HEK293 (cell line): ENCODE results near the gene UBQLN2.

ENCODE experiments used
- CTCF ChIA-PET: fragments of 350-600 bp; formaldehyde crosslinking; extraction: SDS; loops from one replicate; lab custom pipeline; 2021; ENCODE audit warnings: antibody characterized with exemption; lab: Yijun Ruan, JAX
- POLR2A ChIA-PET: fragments of 300-600 bp; formaldehyde crosslinking; extraction: SDS; loops from one replicate; lab custom pipeline; 2020; ENCODE audit warnings: antibody characterized with exemption, inconsistent platforms; lab: Yijun Ruan, JAX
- H3K27ac ChIP-seq: fragments of 200-500 bp; sonication (Bioruptor generic); 2 replicates; pipeline ENCODE4 v1.5.1; 2014; ENCODE audit warnings: low read depth, low read length, control low read depth, inconsistent platforms; ENCODE audit errors: extremely low read depth
- H3K36me3 ChIP-seq, 2 experiments: fragments of 200-500 bp in 1 of 2; sonication (Bioruptor generic) in 1 of 2; 1 replicate in 1 of 2; 2 replicates in 1 of 2; pipeline ENCODE4 v1.5.1; 2014 to 2017; ENCODE audit warnings: inconsistent platforms in 2 of 2, low read length in 2 of 2; ENCODE audit not compliant: control insufficient read depth in 2 of 2, insufficient read depth in 1 of 2
- H3K4me1 ChIP-seq: fragments of 200-500 bp; sonication (Bioruptor generic); 2 replicates; pipeline ENCODE4 v1.5.1; 2014; ENCODE audit warnings: mild to moderate bottlenecking, low read length, inconsistent platforms; ENCODE audit not compliant: control insufficient read depth, insufficient read depth
- H3K4me3 ChIP-seq: 2 replicates; pipeline ENCODE4 v1.5.1; 2011; ENCODE audit warnings: low read depth, mild to moderate bottlenecking, control low read depth, low read length, moderate library complexity
- H3K9me3 ChIP-seq: fragments of 200-500 bp; sonication (Bioruptor generic); 2 replicates; pipeline ENCODE4 v1.5.1; 2014; ENCODE audit warnings: low read depth, low read length, inconsistent platforms; ENCODE audit not compliant: control insufficient read depth, insufficient read depth
- ATF2 ChIP-seq: fragments of 450-650 bp; formaldehyde crosslinking; IDR thresholded peaks from 2 replicates; pipeline ENCODE4 v1.5.1; 2016; ENCODE audit warnings: missing biosample characterization, missing genetic modification characterization, low read depth
- EGR2 ChIP-seq: fragments of 450-650 bp; formaldehyde crosslinking; IDR thresholded peaks from 2 replicates; pipeline ENCODE4 v1.5.1; 2016; ENCODE audit warnings: low read depth, missing biosample characterization, missing genetic modification characterization
- GLI2 ChIP-seq: fragments of 450-650 bp; formaldehyde crosslinking; IDR thresholded peaks from 2 replicates; pipeline ENCODE4; 2017; ENCODE audit warnings: missing biosample characterization, missing genetic modification characterization, low read depth, borderline replicate concordance
- MYNN ChIP-seq: fragments of 450-650 bp; formaldehyde crosslinking; IDR thresholded peaks from 2 replicates; pipeline ENCODE4 v1.5.1; 2016; ENCODE audit warnings: missing biosample characterization, missing genetic modification characterization, borderline replicate concordance
- PRDM10 ChIP-seq: fragments of 450-650 bp; formaldehyde crosslinking; IDR thresholded peaks from 2 replicates; pipeline ENCODE4 v1.5.1; 2016; ENCODE audit warnings: missing biosample characterization, missing genetic modification characterization
- WT1 ChIP-seq: fragments of 450-650 bp; formaldehyde crosslinking; IDR thresholded peaks from 2 replicates; pipeline ENCODE4 v1.5.1; 2016; ENCODE audit warnings: missing biosample characterization, missing genetic modification characterization
- ZBTB11 ChIP-seq: fragments of 450-650 bp; formaldehyde crosslinking; conservative IDR thresholded peaks from 2 replicates; pipeline ENCODE4 v1.5.1; 2016; ENCODE audit warnings: low read depth, missing biosample characterization, missing genetic modification characterization
- ZBTB49 ChIP-seq: fragments of 450-650 bp; formaldehyde crosslinking; IDR thresholded peaks from 2 replicates; pipeline ENCODE4 v1.5.1; 2016; ENCODE audit warnings: missing biosample characterization, missing genetic modification characterization, low read depth
- ZFP69B ChIP-seq: fragments of 450-650 bp; formaldehyde crosslinking; IDR thresholded peaks from 2 replicates; pipeline ENCODE4 v1.5.1; 2016; ENCODE audit warnings: missing biosample characterization, missing genetic modification characterization
- ZNF473 ChIP-seq: fragments of 450-650 bp; formaldehyde crosslinking; IDR thresholded peaks from 2 replicates; pipeline ENCODE4 v1.5.1; 2017; ENCODE audit warnings: missing biosample characterization, missing genetic modification characterization
- ZNF521 ChIP-seq: fragments of 450-650 bp; formaldehyde crosslinking; IDR thresholded peaks from 2 replicates; pipeline ENCODE4 v1.5.1; 2017; ENCODE audit warnings: missing biosample characterization, mild to moderate bottlenecking, missing genetic modification characterization
- ZNF548 ChIP-seq: fragments of 450-650 bp; formaldehyde crosslinking; IDR thresholded peaks from 2 replicates; pipeline ENCODE4 v1.5.1; 2016; ENCODE audit warnings: missing biosample characterization, missing genetic modification characterization
- ZNF596 ChIP-seq: fragments of 450-650 bp; IDR thresholded peaks from 2 replicates; pipeline ENCODE4 v1.5.0; 2018; ENCODE audit warnings: missing biosample characterization, mild to moderate bottlenecking, missing genetic modification characterization, moderate library complexity
- ZNF621 ChIP-seq: fragments of 450-650 bp; formaldehyde crosslinking; IDR thresholded peaks from 2 replicates; pipeline ENCODE4 v1.5.1; 2017; ENCODE audit warnings: missing biosample characterization, missing genetic modification characterization
- ZNF654 ChIP-seq: fragments of 450-650 bp; formaldehyde crosslinking; IDR thresholded peaks from 2 replicates; pipeline ENCODE4 v1.5.1; 2016; ENCODE audit warnings: low read depth, missing biosample characterization, missing genetic modification characterization
- ZNF776 ChIP-seq: fragments of 450-650 bp; formaldehyde crosslinking; IDR thresholded peaks from 2 replicates; pipeline ENCODE4 v1.5.0; 2017; ENCODE audit warnings: missing biosample characterization, missing genetic modification characterization, borderline replicate concordance

The UBQLN2 gene

GRCh38 chrX:56588397-56589188 is 25.2 kb downstream of the UBQLN2 start:
- TF ChIP-seq MYNN (tag by site-specific recombination) (no peak), ZNF596 (tag by site-specific recombination) (no peak), ZNF621 (tag by site-specific recombination) (no peak), ZBTB11 (tag by site-specific recombination) (no peak), ZNF654 (tag by site-specific recombination) (no peak), ATF2 (tag by site-specific recombination) (no peak), ZBTB49 (no peak), ZFP69B (tag by site-specific recombination) (no peak), ZNF521 (tag by site-specific recombination) (no peak), PRDM10 (tag by site-specific recombination) (no peak), WT1 (tag by site-specific recombination) (no peak), ZNF776 (no peak), ZNF473 (tag by site-specific recombination) (no peak), GLI2 (tag by site-specific recombination) (no peak), ZNF548 (no peak), EGR2 (tag by site-specific recombination) (no peak)
- Histone ChIP-seq H3K4me3 (no peak overlapping the region), H3K36me3 (no peaks in the 10 kb centered on the region; a peak in 1 of 3 replicates), H3K27ac (no peak overlapping the region), H3K9me3 (peaks cover 3% of the 10 kb centered on the region; the same call in 1 of the 2 replicates), H3K4me1 (no peaks in the 10 kb centered on the region)
- ChIA-PET CTCF (no interaction called here), POLR2A (no interaction called here)
